Mesothelial cell of epicardium (in vitro differentiated cells): Measurements from ENCODE around the gene CACNB4. TPM values are rescaled to one million over a fixed set of nuclear protein-coding genes. Genes with fewer than 3 reads are reported as not detected.
"Not testable (repeated sequence)": the region's sequence is repeated elsewhere in the genome, so short reads cannot be mapped to it uniquely, and the experiment has no call there.

Source experiments
- DNase-seq, 2 experiments: peaks; one replicate each; pipeline ENCODE4 v3.0.0; 2021; ENCODE audit warnings: low spot score in 2 of 2; ENCODE audit not compliant: unreplicated experiment in 2 of 2
- H3K27ac Mint-ChIP-seq: 2 replicates; pipeline ENCODE4 v1.8.0; 2021; ENCODE audit warnings: mixed read lengths
- H3K27me3 Mint-ChIP-seq: 2 replicates; pipeline ENCODE4 v1.8.0; 2021; ENCODE audit warnings: low read depth, mixed read lengths
- H3K36me3 Mint-ChIP-seq: 2 replicates; pipeline ENCODE4 v1.8.0; 2021; ENCODE audit warnings: mixed read lengths
- H3K4me1 Mint-ChIP-seq: 2 replicates; pipeline ENCODE4 v1.8.0; 2021; ENCODE audit warnings: mixed read lengths
- H3K4me3 Mint-ChIP-seq: 2 replicates; pipeline ENCODE4 v1.8.0; 2021; ENCODE audit warnings: mild to moderate bottlenecking, moderate library complexity, mixed read lengths
- H3K9me3 Mint-ChIP-seq: 2 replicates; pipeline ENCODE4 v1.8.0; 2021; ENCODE audit warnings: mixed read lengths
- CTCF ChIP-seq: fragments of 200-600 bp; sonication (generic); IDR thresholded peaks from one replicate; pipeline ENCODE4 v1.5.0; 2021; ENCODE audit warnings: antibody characterized with exemption; ENCODE audit not compliant: unreplicated experiment
- total RNA-seq: library from RNA; stranded (reverse); gene quantifications from 3 replicates; pipeline ENCODE4 v1.2.1, GENCODE V29; 2021

CACNB4 gene
- total RNA-seq, 1 donor from 2014 or later = 4.1 TPM

- Mint-ChIP-seq H3K36me3 (peaks cover 20% of the 10 kb centered on the region), H3K4me3 (no peak overlapping the region), H3K27me3 (no peaks in the 10 kb centered on the region), H3K9me3 (no peaks in the 10 kb centered on the region), H3K4me1 (no peaks in the 10 kb centered on the region), H3K27ac (no peak overlapping the region)
- no peak for DNase-seq
- no peak for TF ChIP-seq CTCF
Measured at GRCh38 chr2:152122161-152122560, 23.3 kb upstream of the CACNB4 start.

GRCh38 chr2:152120430-152120829, 21.6 kb upstream of the CACNB4 start:
- no peaks in the 10 kb centered on the region for H3K9me3 Mint-ChIP-seq
- no peak overlapping the region for H3K27ac Mint-ChIP-seq
- no peak for DNase-seq
- H3K27me3 Mint-ChIP-seq = no peaks in the 10 kb centered on the region
- TF ChIP-seq CTCF = no peak
- H3K4me3 Mint-ChIP-seq = no peak overlapping the region
- H3K36me3 Mint-ChIP-seq = peaks cover 21% of the 10 kb centered on the region
- no peaks in the 10 kb centered on the region for H3K4me1 Mint-ChIP-seq

GRCh38 chr2:152115952-152116351, 17.1 kb upstream of the CACNB4 start:
- DNase-seq = no peak

GRCh38 chr2:152114366-152114765, 15.5 kb upstream of the CACNB4 start:
- no peak for TF ChIP-seq CTCF
- peaks cover 4% of the 10 kb centered on the region for H3K36me3 Mint-ChIP-seq
- no peak overlapping the region for H3K4me3 Mint-ChIP-seq
- H3K27ac Mint-ChIP-seq = no peak overlapping the region
- DNase-seq = no peak
- no peaks in the 10 kb centered on the region for H3K9me3 Mint-ChIP-seq
- H3K27me3 Mint-ChIP-seq = no peaks in the 10 kb centered on the region
- H3K4me1 Mint-ChIP-seq = peaks cover 1% of the 10 kb centered on the region

More at GRCh38 chr2:152115952-152116351, 17.1 kb upstream of the CACNB4 start:
- H3K4me1 Mint-ChIP-seq = no peaks in the 10 kb centered on the region
- H3K27me3 Mint-ChIP-seq = no peaks in the 10 kb centered on the region
- H3K27ac Mint-ChIP-seq = no peak overlapping the region
- no peak for TF ChIP-seq CTCF
- H3K36me3 Mint-ChIP-seq = peaks cover 4% of the 10 kb centered on the region
- H3K4me3 Mint-ChIP-seq = no peak overlapping the region
- no peaks in the 10 kb centered on the region for H3K9me3 Mint-ChIP-seq

GRCh38 chr2:152107140-152107539, 8.3 kb upstream of the CACNB4 start:
- H3K36me3 Mint-ChIP-seq, H3K9me3 Mint-ChIP-seq, DNase-seq, H3K27me3 Mint-ChIP-seq, H3K4me1 Mint-ChIP-seq, H3K4me3 Mint-ChIP-seq, H3K27ac Mint-ChIP-seq: not testable (repeated sequence)

- no peak for TF ChIP-seq CTCF
- H3K4me1 Mint-ChIP-seq = peaks cover 1% of the 10 kb centered on the region
- H3K9me3 Mint-ChIP-seq = no peaks in the 10 kb centered on the region
- no peaks in the 10 kb centered on the region for H3K36me3 Mint-ChIP-seq
- no peak overlapping the region for H3K4me3 Mint-ChIP-seq
- H3K27ac Mint-ChIP-seq = no peak overlapping the region
- H3K27me3 Mint-ChIP-seq = peaks cover 12% of the 10 kb centered on the region
- no peak for DNase-seq
Measured at GRCh38 chr2:152106464-152106863, 7.6 kb upstream of the CACNB4 start.
